ENCODE data around the gene XXYLT1.

DNA sequence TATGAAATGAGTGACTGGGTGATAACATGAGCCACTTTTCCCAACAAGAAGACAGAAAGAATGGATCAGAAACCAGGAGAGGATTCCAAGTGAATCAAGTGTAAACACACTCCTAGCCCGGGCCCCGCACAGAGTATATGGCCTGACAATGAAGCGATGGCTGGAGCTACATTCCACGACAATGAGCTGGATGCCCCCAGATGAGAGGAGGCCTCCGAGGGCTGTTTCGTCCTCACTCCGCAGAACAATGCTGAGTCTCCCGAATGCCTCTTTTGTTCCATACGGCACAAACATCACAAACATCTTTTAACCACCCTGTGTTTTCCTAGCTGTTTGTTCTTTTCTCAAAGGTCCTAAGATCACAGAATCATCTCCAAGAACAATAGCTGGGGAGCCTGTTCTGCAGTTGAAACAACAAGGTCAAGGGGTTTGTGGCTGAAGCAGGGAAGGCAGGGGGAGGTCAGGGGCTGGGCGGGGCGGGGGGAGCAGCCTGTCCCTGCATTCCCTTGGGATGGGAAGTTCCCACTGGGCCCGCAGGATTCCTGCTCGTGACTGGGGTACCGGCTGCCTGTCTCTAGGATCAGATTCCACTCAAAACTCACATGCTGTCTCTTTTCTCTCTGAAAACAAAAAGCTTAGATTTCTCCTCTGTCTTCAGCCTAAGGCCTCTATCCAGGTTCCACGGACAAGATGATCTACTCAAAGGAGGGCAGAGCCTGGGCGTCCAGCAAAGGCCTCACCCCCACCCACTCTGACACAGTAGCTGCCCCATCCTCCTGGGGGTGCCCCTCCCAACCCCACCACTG, 151.3 kb downstream of the XXYLT1 start:
- TF ChIP-seq, protein P1, sequence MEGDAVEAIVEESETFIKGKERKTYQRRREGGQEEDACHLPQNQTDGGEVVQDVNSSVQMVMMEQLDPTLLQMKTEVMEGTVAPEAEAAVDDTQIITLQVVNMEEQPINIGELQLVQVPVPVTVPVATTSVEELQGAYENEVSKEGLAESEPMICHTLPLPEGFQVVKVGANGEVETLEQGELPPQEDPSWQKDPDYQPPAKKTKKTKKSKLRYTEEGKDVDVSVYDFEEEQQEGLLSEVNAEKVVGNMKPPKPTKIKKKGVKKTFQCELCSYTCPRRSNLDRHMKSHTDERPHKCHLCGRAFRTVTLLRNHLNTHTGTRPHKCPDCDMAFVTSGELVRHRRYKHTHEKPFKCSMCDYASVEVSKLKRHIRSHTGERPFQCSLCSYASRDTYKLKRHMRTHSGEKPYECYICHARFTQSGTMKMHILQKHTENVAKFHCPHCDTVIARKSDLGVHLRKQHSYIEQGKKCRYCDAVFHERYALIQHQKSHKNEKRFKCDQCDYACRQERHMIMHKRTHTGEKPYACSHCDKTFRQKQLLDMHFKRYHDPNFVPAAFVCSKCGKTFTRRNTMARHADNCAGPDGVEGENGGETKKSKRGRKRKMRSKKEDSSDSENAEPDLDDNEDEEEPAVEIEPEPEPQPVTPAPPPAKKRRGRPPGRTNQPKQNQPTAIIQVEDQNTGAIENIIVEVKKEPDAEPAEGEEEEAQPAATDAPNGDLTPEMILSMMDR (IDR thresholded peaks at IDR 0.05): no peak
- TF ChIP-seq POLR2A (IDR thresholded peaks at IDR 0.05) (no peak), POLR2AphosphoS5 (IDR thresholded peaks at IDR 0.05) (no peak)
